VCaP (cell line): Measurements from ENCODE around the gene LAMA5.

ENCODE experiments used
- H3K27ac ChIP-seq: fragments of 450-650 bp; 2 replicates; pipeline ENCODE4 v1.5.1; 2017
- CTCF ChIP-seq: fragments of 450-650 bp; conservative IDR thresholded peaks from 2 replicates; pipeline ENCODE4 v1.5.1; 2017; ENCODE audit warnings: mild to moderate bottlenecking, moderate library complexity

Gene LAMA5

GRCh38 chr20:62407221-62407992, 40.3 kb upstream of the LAMA5 start, which contains the start of gene CABLES2:
Gene CABLES2 (minus strand): TSS chr20:62407285. CDS start chr20:62407276, 9 bp downstream.
- H3K27ac ChIP-seq: peak within 1 kb of the TSS; percentile 91; the same call in 1 of the 2 replicates
- TF ChIP-seq CTCF: no peak

- peak overlapping the region; percentile 91; the same call in 1 of the 2 replicates for H3K27ac ChIP-seq
- TF ChIP-seq CTCF: no peak
Measured at GRCh38 chr20:62406635-62407176, 39.6 kb upstream of the LAMA5 start.

- TF ChIP-seq CTCF: no peak
- H3K27ac ChIP-seq: peak overlapping the region; percentile 91; the same call in 1 of the 2 replicates
Measured at GRCh38 chr20:62405981-62406513, 38.9 kb upstream of the LAMA5 start.

GRCh38 chr20:62405108-62405980, 38.2 kb upstream of the LAMA5 start:
- peak; percentile 70 for TF ChIP-seq CTCF
- H3K27ac ChIP-seq: peak overlapping the region; percentile 91; the same call in 1 of the 2 replicates

GRCh38 chr20:62404761-62405107, 37.6 kb upstream of the LAMA5 start:
- no peak overlapping the region for H3K27ac ChIP-seq
- no peak for TF ChIP-seq CTCF

GRCh38 chr20:62404112-62404665, 37.1 kb upstream of the LAMA5 start:
- TF ChIP-seq CTCF: no peak
- H3K27ac ChIP-seq: no peak overlapping the region
